ENCODE measurements around the gene HSPD1.

Gene HSPD1

GRCh38 chr2:197499594-197500502, at the start of gene HSPD1, which contains the start of gene HSPE1:
HSPD1 (minus strand) TSS chr2:197499840; CDS start chr2:197498848, 992 bp downstream.
HSPE1 (plus strand) TSS chr2:197500379; CDS start chr2:197500437, 58 bp downstream.
- DNase-seq: peak; percentile 96

- no peak for DNase-seq
Observed at GRCh38 chr2:197548582-197548981, 48.9 kb upstream of the HSPD1 start.

DNA sequence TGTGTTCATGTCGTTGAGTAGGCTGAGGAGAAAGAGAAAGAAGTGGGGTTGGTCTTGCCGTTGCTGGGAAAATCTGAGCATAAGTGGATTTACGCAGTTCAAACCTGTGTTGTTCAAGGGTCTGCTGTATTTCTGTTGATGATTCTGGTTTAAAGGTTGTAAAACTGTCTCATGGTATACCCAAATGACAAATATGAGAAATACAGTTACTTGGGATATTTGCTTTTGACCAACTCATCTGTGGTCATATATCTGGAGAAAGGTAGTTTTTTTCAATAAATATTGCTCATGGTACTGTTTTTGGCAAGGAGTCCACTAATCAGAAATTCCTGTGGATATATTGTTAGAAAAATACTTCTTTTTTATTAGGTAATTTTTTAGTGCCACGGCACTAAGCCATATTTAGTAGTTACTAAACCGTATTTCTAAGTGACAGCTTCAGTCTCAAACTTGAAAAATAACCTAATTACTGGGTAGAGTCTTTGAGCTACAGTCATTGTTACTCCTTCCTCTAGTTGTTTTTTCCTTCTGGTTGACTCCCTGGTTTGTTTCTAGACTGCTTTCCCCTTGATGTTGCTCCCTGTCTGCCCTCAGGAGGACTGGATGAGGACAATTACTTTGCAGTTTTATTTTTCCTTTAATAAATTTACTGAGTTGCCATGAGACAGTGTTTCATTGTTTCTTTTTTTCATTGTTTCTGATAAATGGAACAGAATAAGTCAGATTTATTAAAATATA, 47.7 kb upstream of the HSPD1 start:
- no peak for DNase-seq

DNA sequence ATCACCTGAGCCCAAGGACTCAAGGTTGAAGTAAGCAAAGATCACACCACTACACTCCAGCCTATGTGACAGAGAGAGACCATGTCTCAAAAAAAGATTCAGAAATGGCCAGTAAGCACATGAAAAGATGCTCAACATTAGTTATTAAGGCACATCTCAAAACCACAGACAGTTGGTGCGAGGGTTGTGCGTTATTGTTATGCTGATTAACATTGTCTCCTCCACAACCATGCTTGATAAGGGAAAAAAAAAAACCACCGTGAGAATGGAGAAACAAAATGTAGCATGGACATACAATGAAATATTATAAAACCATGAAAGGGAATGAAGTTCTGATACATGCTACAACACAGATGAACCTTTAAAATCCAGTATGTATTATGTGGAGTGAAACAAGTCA, 43.6 kb upstream of the HSPD1 start:
- no peak for DNase-seq

GRCh38 chr2:197539734-197540133, 40.1 kb upstream of the HSPD1 start:
- no peak for DNase-seq

DNA sequence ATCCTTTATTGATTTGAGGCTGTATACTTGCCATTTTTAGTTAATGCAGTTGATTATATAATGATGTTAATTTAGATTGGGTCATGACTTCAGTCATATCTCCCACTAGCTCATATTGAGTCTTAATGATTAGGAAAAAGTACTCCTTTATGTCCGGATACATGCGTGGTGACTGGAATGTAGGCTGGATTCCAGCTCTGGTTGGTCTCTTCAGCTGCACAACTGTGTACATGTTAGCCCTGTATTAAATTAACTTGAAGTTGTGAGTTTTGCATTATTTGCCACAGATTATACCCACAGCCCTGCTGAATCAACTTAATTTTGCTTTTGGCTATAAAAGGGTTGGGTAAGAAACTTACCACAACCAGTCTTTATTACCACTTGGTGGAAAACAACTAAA, 38.8 kb upstream of the HSPD1 start:
- DNase-seq: no peak

- no peak for DNase-seq
Observed at GRCh38 chr2:197517150-197517549, 17.5 kb upstream of the HSPD1 start.

- peak; percentile 16 for DNase-seq
Observed at GRCh38 chr2:197516393-197516761, 16.7 kb upstream of the HSPD1 start.

- peak; percentile 91 for DNase-seq
Observed at GRCh38 chr2:197515739-197516392, 16.2 kb upstream of the HSPD1 start, which contains the start of gene MOB4. MOB4 (plus strand) TSS chr2:197516066; CDS start chr2:197516087, 21 bp downstream.

DNA sequence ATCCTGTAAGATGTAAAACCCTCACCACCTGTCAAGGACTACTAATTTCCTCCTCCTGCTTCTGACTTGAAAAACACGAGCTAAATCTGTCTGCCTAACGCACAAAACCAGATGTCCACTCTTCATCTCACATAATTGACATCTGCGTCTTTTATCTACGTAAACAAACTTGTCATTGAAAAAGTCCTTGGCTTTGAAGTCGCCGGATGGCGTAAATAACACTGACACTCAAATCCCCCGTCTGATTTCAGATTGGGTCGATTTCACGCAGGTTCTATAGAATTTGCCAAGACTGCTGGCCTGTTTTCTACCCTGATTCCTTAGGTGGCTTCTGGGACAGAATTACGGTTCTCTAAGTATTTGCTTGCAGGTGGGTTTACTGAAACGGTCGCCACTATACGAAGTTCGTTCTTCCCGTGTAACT, 15.7 kb upstream of the HSPD1 start:
- no peak for DNase-seq

DNA sequence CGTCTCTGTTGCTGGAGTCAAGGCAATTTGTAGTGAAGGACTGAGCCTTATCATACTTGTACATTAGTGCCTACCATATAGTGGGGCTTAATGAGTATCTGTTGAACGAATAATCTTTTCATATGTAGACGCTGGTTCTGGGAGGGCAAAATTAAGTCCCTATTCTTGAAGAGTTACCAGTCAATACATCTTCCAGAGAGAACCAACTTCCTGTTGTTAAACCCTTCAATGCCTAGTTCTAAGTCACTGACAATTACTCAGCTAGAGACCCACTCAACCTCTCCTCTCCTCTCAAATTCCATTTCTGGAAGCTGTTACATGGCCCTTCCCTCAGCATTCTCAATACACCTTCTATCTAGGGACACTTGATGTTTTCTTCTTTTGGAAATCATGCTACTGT, 15.1 kb upstream of the HSPD1 start:
- DNase-seq: no peak

DNA sequence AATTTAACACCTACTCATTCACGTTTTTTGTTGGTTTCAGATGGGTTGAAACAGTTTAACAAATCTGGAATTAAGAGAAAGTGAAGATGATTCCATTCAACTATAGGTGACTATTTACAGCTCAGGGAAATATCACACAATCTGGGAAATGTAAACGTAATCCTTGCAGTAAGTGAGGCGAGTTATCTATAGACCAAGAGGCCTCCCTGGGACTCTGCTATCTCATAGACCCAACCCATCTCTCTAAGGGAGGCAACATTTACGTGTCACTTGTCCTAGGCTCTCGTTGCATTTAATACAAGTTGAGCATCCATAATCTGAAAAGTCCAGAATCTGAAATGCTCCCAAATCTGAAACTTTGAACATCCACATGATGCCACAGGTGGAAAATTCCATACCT, 14.3 kb upstream of the HSPD1 start:
- DNase-seq: no peak

- no peak for DNase-seq
Observed at GRCh38 chr2:197506658-197507057, 7.0 kb upstream of the HSPD1 start.

DNA sequence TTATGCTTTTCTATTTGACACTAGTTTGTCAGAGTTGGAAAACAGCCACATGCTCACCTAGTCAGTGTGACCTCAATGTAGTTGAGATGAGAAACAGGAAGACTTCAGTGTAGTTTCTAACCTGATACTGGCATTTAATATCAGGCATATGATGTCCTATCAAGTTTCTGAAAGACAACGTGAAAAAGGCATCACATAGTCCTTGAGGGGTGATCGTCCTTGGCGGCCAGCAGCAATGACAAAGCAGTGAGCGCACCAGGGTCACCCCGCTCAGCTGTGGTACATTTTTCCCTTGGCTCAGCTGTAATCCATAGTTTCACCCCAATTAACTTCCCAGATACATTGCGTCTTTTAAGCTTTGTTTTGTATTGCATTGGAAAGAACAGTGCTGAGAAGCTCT, 4.9 kb upstream of the HSPD1 start:
- DNase-seq: no peak

DNA sequence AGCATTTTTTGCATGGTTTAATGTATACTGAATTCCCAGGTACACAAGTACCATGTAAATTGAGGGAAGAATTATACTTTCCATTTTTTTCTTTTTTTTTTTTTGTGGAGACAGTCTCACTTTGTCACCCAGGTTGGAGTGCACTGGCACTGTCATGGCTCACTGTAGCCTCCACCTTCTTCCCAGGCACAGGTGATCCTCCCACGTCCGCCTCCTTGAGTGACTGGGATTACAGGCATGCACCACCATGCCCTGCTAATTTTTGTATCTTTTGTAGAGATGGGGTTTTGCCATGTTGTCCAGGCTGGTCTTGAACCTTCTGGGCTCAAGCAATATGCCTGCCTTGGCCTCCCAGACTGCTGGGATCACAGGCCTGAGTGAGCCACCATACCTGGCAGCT, 4.4 kb upstream of the HSPD1 start:
- DNase-seq: no peak

- no peak for DNase-seq
Observed at GRCh38 chr2:197502685-197503084, 3.0 kb upstream of the HSPD1 start.

DNA sequence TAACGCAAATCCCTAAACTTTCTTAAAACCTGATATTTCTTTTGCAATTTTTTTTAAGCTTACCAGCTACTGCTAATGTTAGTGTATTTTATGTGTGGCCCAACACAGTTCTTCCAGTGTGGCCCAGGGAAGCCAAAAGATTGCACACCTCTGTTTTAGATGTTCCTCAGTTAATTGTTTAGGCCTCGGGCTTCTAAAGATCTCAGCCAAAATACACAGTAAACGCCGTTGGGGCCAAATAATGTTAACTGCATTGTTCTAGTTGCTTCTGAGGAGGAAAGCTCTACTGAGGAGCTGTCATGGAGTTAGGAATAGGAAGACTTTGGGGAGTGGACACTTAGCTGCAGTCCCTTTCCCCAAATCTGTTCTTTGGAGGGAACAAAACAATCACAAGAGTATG, 2.6 kb upstream of the HSPD1 start:
- DNase-seq: no peak

- no peak for DNase-seq
Observed at GRCh38 chr2:197500503-197501131, 977 bp upstream of the HSPD1 start.

DNA sequence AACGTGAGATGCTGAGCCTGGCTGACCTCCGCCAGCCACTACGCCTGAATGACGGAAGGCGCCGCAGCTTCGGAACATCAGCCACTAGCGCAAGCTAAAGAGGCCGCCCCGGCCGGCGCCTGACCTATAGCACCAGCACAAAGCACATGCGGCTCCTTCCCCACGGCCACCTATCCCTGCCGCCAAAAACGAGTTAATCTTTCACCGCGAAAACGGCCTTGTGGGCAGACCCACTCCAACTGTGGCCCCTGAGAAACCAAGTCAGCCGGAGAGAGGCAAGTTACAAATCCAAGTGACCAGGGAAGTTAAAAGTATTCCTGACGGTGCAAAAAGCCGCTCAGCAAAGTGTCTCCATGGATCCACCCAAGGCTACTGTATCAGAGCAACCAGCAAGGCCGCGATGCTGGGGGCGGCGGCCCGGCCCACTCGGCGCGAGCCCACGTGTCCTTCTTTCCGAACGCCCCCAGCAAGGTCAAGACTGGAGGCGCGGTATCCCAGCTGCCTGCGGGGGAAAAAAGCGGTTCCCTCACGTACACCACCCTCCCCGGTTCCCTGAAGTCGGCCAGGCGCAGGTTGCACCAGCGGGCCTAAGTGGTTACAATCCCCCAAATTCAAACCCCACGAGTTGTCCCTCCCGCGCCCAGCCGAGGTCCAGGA, 575 bp downstream of the HSPD1 start:
- peak; percentile 24 for DNase-seq

GRCh38 chr2:197498235-197498936, 1.3 kb downstream of the HSPD1 start:
- DNase-seq: no peak

DNA sequence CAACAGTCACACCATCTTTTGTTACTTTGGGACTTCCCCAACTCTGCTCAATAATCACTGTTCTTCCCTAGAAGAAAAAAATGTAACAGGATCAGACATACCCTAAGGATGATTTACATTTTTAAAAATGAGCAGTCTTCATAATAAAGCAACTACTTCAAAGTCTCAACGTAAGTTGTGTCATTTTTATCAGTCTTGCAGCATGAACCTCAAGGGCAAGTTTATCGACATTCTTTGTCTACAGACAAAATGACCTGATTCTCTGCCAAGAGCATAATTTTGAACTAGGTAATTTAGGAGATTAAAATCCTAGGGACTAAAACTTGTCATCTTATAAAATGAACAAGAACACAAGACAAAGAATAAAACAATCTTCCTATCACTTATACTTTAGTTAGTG, 2.3 kb downstream of the HSPD1 start:
- DNase-seq: no peak

- DNase-seq: no peak
Observed at GRCh38 chr2:197496695-197497094, 2.9 kb downstream of the HSPD1 start.
